Mesendoderm (in vitro differentiated cells): ENCODE measurements around the gene MYRFL.
"Not testable (repeated sequence)": the region's sequence is repeated elsewhere in the genome, so short reads cannot be mapped to it uniquely, and the experiment has no call there.

Experiments
- DNase-seq: peaks from one replicate; pipeline ENCODE4 v3.0.0; 2013
- H2AK5ac ChIP-seq: 2 replicates; pipeline ENCODE4 v1.6.1; 2013; ENCODE audit warnings: low read length, inconsistent platforms
- H2BK120ac ChIP-seq: 2 replicates; pipeline ENCODE4 v1.6.1; 2013; ENCODE audit warnings: low read depth, mild to moderate bottlenecking, low read length, moderate library complexity, mixed read lengths
- H2BK15ac ChIP-seq: replicated peaks from 2 replicates; pipeline ENCODE4 v1.6.1; 2013; ENCODE audit warnings: low read depth, mild to moderate bottlenecking, moderate library complexity
- H2BK5ac ChIP-seq: 2 replicates; pipeline ENCODE4 v1.6.1; 2013; ENCODE audit warnings: low read length, inconsistent platforms
- H3K18ac ChIP-seq: 2 replicates; pipeline ENCODE4 v1.6.1; 2013; ENCODE audit warnings: mild to moderate bottlenecking, low read length, mixed read lengths
- H3K23ac ChIP-seq: one replicate; pipeline ENCODE4 v1.6.1; 2013; ENCODE audit warnings: low read length
- H3K27ac ChIP-seq: 2 replicates; pipeline ENCODE4 v1.5.1; 2013; ENCODE audit warnings: low read depth, mild to moderate bottlenecking, inconsistent platforms, low read length, moderate library complexity
- H3K27me3 ChIP-seq: 2 replicates; pipeline ENCODE4 v1.6.1; 2013; ENCODE audit warnings: low read length, control low read depth, mild to moderate bottlenecking, inconsistent platforms; ENCODE audit not compliant: insufficient read depth, poor library complexity
- H3K36me3 ChIP-seq: 2 replicates; pipeline ENCODE4 v1.6.1; 2013; ENCODE audit warnings: low read length, inconsistent platforms; ENCODE audit not compliant: control insufficient read depth, insufficient read depth
- H3K4ac ChIP-seq: one replicate; pipeline ENCODE4 v1.6.1; 2013; ENCODE audit warnings: low read depth, mild to moderate bottlenecking, low read length, moderate library complexity
- H3K4me1 ChIP-seq: 2 replicates; pipeline ENCODE4 v1.6.1; 2013; ENCODE audit warnings: low read depth, low read length, inconsistent platforms; ENCODE audit not compliant: control insufficient read depth
- H3K4me2 ChIP-seq: 2 replicates; pipeline ENCODE4 v1.6.1; 2013; ENCODE audit warnings: low read length
- H3K4me3 ChIP-seq: 2 replicates; pipeline ENCODE4 v1.5.1; 2013; ENCODE audit warnings: mild to moderate bottlenecking, low read length
- H3K56ac ChIP-seq: one replicate; pipeline ENCODE4 v1.6.1; 2013; ENCODE audit warnings: low read length
- H3K79me1 ChIP-seq: 2 replicates; pipeline ENCODE4 v1.6.1; 2013; ENCODE audit warnings: low read length, inconsistent platforms
- H3K79me2 ChIP-seq: 2 replicates; pipeline ENCODE4 v1.6.1; 2013; ENCODE audit warnings: mild to moderate bottlenecking, low read length; ENCODE audit not compliant: control insufficient read depth, insufficient read depth
- H3K9ac ChIP-seq: 2 replicates; pipeline ENCODE4 v1.6.1; 2013; ENCODE audit warnings: low read length, inconsistent platforms
- H4K5ac ChIP-seq: one replicate; pipeline ENCODE4 v1.6.1; 2013; ENCODE audit warnings: low read length
- H4K8ac ChIP-seq: one replicate; pipeline ENCODE4 v1.6.1; 2013; ENCODE audit warnings: low read depth, mild to moderate bottlenecking, control low read depth, low read length, moderate library complexity
- WGBS: extraction: QIAGEN DNeasy Blood & Tissue Kit; methylation state at CpG from one replicate; pipeline ENCODE4 v1.1.7; 2013; ENCODE audit warnings: low lambda C conversion rate, missing lambda C conversion rate; ENCODE audit not compliant: insufficient coverage; ENCODE audit errors: extremely low coverage; 5-methylcytosine and 5-hydroxymethylcytosine counted together

MYRFL gene

GRCh38 chr12:69988481-69989321 is 163.7 kb downstream of the MYRFL start:
- no peaks in the 10 kb centered on the region for H3K27me3 ChIP-seq
- no peaks in the 10 kb centered on the region for H3K79me1 ChIP-seq
- no peak overlapping the region for H3K9ac ChIP-seq
- WGBS = no CpG with 5 or more reads among the region's 9 CpGs
- no peak overlapping the region for H2BK5ac ChIP-seq
- H3K18ac ChIP-seq = no peak overlapping the region
- no peak overlapping the region for H4K8ac ChIP-seq
- no peaks in the 10 kb centered on the region for H3K36me3 ChIP-seq
- H3K4me3 ChIP-seq = no peak overlapping the region
- no peaks in the 10 kb centered on the region for H3K4me1 ChIP-seq
- no peak overlapping the region for H2BK120ac ChIP-seq
- H4K5ac ChIP-seq = no peak overlapping the region
- no peak overlapping the region for H3K4ac ChIP-seq
- H2AK5ac ChIP-seq = no peak overlapping the region
- no peaks in the 10 kb centered on the region for H3K79me2 ChIP-seq
- no peak overlapping the region for H3K4me2 ChIP-seq
- H2BK15ac ChIP-seq = no peak overlapping the region
- H3K27ac ChIP-seq = no peak overlapping the region
- no peak for DNase-seq
- H3K56ac ChIP-seq = peak overlapping the region; percentile 11
- no peak overlapping the region for H3K23ac ChIP-seq

DNA sequence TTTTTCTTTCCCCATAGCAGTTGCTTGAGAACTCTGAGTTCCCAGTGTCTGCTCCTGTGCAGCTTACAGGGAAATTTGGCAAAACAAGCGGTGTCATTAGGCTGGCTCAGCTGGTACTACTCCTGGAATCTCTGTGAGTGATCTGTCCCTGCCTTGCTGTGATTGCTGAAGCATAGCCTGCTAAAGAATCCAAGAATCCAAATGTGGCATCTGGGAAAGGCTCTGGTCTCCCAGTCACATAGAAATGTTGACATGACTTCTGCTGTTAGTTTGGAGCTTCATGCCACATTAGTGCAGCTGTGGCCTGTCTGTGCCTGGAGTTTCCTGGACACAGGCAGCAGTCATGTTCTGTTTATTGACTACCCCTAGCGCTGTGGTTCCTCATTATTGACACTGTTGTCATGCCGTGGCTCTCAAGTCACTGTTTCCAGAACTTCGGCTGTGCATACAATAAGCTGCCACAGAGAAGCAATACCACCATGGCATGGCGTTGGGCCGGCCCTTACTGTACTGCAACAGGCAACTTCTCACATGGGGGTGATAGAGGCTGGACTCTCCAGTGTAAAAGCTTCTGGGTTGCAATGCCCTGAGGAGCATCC is 166.8 kb downstream of the MYRFL start:
- H3K23ac ChIP-seq = no peak overlapping the region
- no peak for DNase-seq
- H3K56ac ChIP-seq = no peak overlapping the region
- no peak overlapping the region for H2BK15ac ChIP-seq
- H3K9ac ChIP-seq = no peak overlapping the region
- H2BK120ac ChIP-seq = no peak overlapping the region
- no peaks in the 10 kb centered on the region for H3K4me1 ChIP-seq
- no peak overlapping the region for H4K5ac ChIP-seq
- no peak overlapping the region for H3K27ac ChIP-seq
- WGBS = no CpG with 5 or more reads among the region's 6 CpGs
- H2BK5ac ChIP-seq = no peak overlapping the region
- no peak overlapping the region for H3K4ac ChIP-seq
- H3K27me3 ChIP-seq = no peaks in the 10 kb centered on the region
- H3K4me3 ChIP-seq = no peak overlapping the region
- no peak overlapping the region for H3K18ac ChIP-seq
- no peaks in the 10 kb centered on the region for H3K36me3 ChIP-seq
- no peaks in the 10 kb centered on the region for H3K79me1 ChIP-seq
- H3K79me2 ChIP-seq = no peaks in the 10 kb centered on the region
- no peak overlapping the region for H2AK5ac ChIP-seq
- H3K4me2 ChIP-seq = no peak overlapping the region
- no peak overlapping the region for H4K8ac ChIP-seq

DNA sequence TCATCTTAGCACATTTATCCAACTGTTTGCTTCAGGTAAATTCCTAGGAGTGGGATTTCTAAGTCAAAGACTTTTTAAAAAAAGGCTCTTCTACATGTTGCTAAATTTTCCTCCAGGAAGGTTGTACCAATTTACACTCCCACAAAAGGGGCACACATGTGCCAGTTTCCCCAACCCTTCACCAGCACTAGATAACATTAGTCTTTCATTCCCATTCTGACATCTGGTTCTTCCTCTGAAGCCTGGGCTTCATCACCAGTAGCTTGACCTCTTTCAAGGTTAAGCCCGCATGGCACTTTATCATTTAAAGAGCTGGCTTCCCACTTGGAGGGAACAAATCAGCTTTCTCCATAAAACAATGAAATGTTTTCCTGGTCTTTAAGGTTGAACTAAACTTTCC is 168.4 kb downstream of the MYRFL start:
- no CpG with 5 or more reads among the region's 1 CpG for WGBS
- no peak overlapping the region for H4K5ac ChIP-seq
- H3K4me2 ChIP-seq = no peak overlapping the region
- H2BK15ac ChIP-seq = no peak overlapping the region
- no peak overlapping the region for H3K4me3 ChIP-seq
- H3K27ac ChIP-seq = no peak overlapping the region
- no peak overlapping the region for H2BK120ac ChIP-seq
- no peaks in the 10 kb centered on the region for H3K4me1 ChIP-seq
- DNase-seq = no peak
- H3K79me2 ChIP-seq = no peaks in the 10 kb centered on the region
- H3K4ac ChIP-seq = no peak overlapping the region
- no peak overlapping the region for H3K23ac ChIP-seq
- no peaks in the 10 kb centered on the region for H3K79me1 ChIP-seq
- H3K36me3 ChIP-seq = no peaks in the 10 kb centered on the region
- no peaks in the 10 kb centered on the region for H3K27me3 ChIP-seq
- H2BK5ac ChIP-seq = no peak overlapping the region
- no peak overlapping the region for H3K56ac ChIP-seq
- no peak overlapping the region for H3K9ac ChIP-seq
- no peak overlapping the region for H2AK5ac ChIP-seq
- no peak overlapping the region for H4K8ac ChIP-seq
- no peak overlapping the region for H3K18ac ChIP-seq

DNA sequence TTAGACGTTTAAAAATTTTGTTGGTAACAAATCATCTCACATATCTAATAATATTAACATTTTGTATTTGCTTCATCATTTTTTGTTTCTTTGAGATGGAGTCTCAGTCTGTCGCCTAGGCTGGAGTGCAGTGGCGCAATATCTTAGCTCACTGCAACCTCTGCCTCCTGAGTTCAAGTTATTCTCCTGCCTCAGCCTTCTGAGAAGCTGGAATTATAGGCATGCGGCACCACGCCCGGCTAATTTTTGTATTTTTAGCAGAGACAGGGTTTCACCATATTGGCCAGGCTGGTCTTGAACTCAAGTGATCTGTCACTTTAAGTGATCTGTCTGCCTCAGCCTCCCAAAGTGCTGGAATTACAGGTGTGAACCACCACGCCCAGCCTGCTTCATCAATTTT is 169.1 kb downstream of the MYRFL start:
- not testable (repeated sequence) for H3K9ac ChIP-seq, H2BK120ac ChIP-seq, H3K18ac ChIP-seq, H2BK5ac ChIP-seq, H3K27ac ChIP-seq, H4K5ac ChIP-seq, H4K8ac ChIP-seq, H3K4me3 ChIP-seq, DNase-seq, H3K27me3 ChIP-seq, H3K4ac ChIP-seq, H3K23ac ChIP-seq, H3K79me1 ChIP-seq, H3K36me3 ChIP-seq, H2BK15ac ChIP-seq, H2AK5ac ChIP-seq, H3K4me1 ChIP-seq, H3K4me2 ChIP-seq, H3K56ac ChIP-seq, H3K79me2 ChIP-seq
- 100% methylated on average over 1 of the region's 7 CpGs for WGBS

- peak overlapping the region; percentile 61 for H3K18ac ChIP-seq
- no peaks in the 10 kb centered on the region for H3K27me3 ChIP-seq
- H4K5ac ChIP-seq = no peak overlapping the region
- H3K56ac ChIP-seq = no peak overlapping the region
- no peak overlapping the region for H2BK5ac ChIP-seq
- no peak overlapping the region for H2AK5ac ChIP-seq
- WGBS = no CpG with 5 or more reads among the region's 6 CpGs
- no peaks in the 10 kb centered on the region for H3K36me3 ChIP-seq
- no peaks in the 10 kb centered on the region for H3K79me1 ChIP-seq
- no peak overlapping the region for H2BK15ac ChIP-seq
- H3K4ac ChIP-seq = no peak overlapping the region
- no peak overlapping the region for H3K23ac ChIP-seq
- no peak overlapping the region for H2BK120ac ChIP-seq
- DNase-seq = no peak
- H3K4me3 ChIP-seq = no peak overlapping the region
- no peak overlapping the region for H3K4me2 ChIP-seq
- H3K9ac ChIP-seq = no peak overlapping the region
- no peaks in the 10 kb centered on the region for H3K4me1 ChIP-seq
- H3K27ac ChIP-seq = no peak overlapping the region
- H3K79me2 ChIP-seq = no peaks in the 10 kb centered on the region
- no peak overlapping the region for H4K8ac ChIP-seq
These were observed 169.7 kb downstream of the MYRFL start for GRCh38 chr12:69994724-69995173.
